Spleen (tissue), 11 donors: Measurements from ENCODE around the gene MIS12. TPM values are rescaled to one million over a fixed set of nuclear protein-coding genes. Genes with fewer than 3 reads are reported as not detected.

Source experiments
- DNase-seq: peaks from one replicate; pipeline ENCODE4 v3.0.0-alpha.2; 2020
- H3K27ac ChIP-seq, 8 donors: fragments of 200-600 bp; sonication (generic) in 7 of 8; 1 replicate in 4 of 8; 2 replicates in 4 of 8; pipeline versions ENCODE4 v1.5.0 to v1.8.0; 2016 to 2021; ENCODE audit warnings: inconsistent platforms in 4 of 8, mild to moderate bottlenecking in 4 of 8, moderate library complexity in 1 of 8
- H3K27me3 ChIP-seq, 7 donors: fragments of 200-600 bp; sonication (generic) in 6 of 7; replicated peaks in 1 of 7; 1 replicate in 4 of 7; 2 replicates in 3 of 7; pipeline versions ENCODE4 v1.5.0 to v1.8.0; 2016 to 2021; ENCODE audit warnings: inconsistent platforms in 3 of 7, mild to moderate bottlenecking in 1 of 7
- H3K36me3 ChIP-seq, 6 donors: fragments of 200-600 bp; sonication (generic) in 5 of 6; 1 replicate in 4 of 6; 2 replicates in 2 of 6; pipeline versions ENCODE4 v1.5.0 to v1.8.0; 2016 to 2021; ENCODE audit warnings: inconsistent platforms in 2 of 6
- H3K4me1 ChIP-seq, 6 donors: fragments of 200-600 bp; sonication (generic) in 5 of 6; 1 replicate in 3 of 6; 2 replicates in 3 of 6; pipeline versions ENCODE4 v1.5.0 to v1.8.0; 2016 to 2021; ENCODE audit warnings: inconsistent platforms in 3 of 6
- H3K4me3 ChIP-seq, 8 donors: fragments of 200-600 bp; sonication (generic) in 7 of 8; 1 replicate in 4 of 8; 2 replicates in 4 of 8; pipeline versions ENCODE4 v1.5.0 to v1.8.0; 2016 to 2021; ENCODE audit warnings: inconsistent platforms in 4 of 8, mild to moderate bottlenecking in 4 of 8, moderate library complexity in 2 of 8
- H3K9me3 ChIP-seq, 8 donors: fragments of 200-600 bp; sonication (generic) in 7 of 8; 1 replicate in 4 of 8; 2 replicates in 4 of 8; pipeline versions ENCODE4 v1.5.0 to v1.8.0; 2016 to 2021; ENCODE audit warnings: inconsistent platforms in 4 of 8
- CTCF ChIP-seq, 11 experiments: fragments of 200-600 bp in 7 of 11; fragments of 450-650 bp in 4 of 11; sonication (generic) in 4 of 11; IDR thresholded peaks in 8 of 11; conservative IDR thresholded peaks in 3 of 11; 1 replicate in 7 of 11; 2 replicates in 4 of 11; pipeline versions ENCODE4 v1.4.0 to v1.8.0; 2016 to 2021; ENCODE audit warnings: antibody characterized with exemption in 11 of 11, inconsistent platforms in 4 of 11, mild to moderate bottlenecking in 1 of 11
- POLR2A ChIP-seq, 3 donors: fragments of 450-650 bp; IDR thresholded peaks; one replicate each; pipeline ENCODE4 v1.5.1; 2017; ENCODE audit warnings: antibody characterized with exemption in 3 of 3, mild to moderate bottlenecking in 1 of 3
- POLR2AphosphoS5 ChIP-seq, 3 donors: sonication (generic); formaldehyde crosslinking; IDR thresholded peaks; one replicate each; pipeline ENCODE4 v1.5.1; 2017; ENCODE audit warnings: antibody characterized with exemption in 3 of 3
- WGBS, 5 donors: extraction: QIAGEN DNeasy Blood & Tissue Kit in 3 of 5; methylation state at CpG; one replicate each; pipeline versions ENCODE4 v1.1.5 to v1.1.7; 2013 to 2018; 5-methylcytosine and 5-hydroxymethylcytosine counted together
- intact Hi-C: fragments of 100-400 bp; cut with DNase I; formaldehyde crosslinking; loops from one replicate; pipeline ENCODE4 v1.15.0; 2023; ENCODE audit warnings: low total_unique reads
- polyA plus RNA-seq, 3 donors: library from polyadenylated mRNA; stranded (reverse); fragments of 200-250 nt; gene quantifications; one replicate each; pipeline ENCODE4 v1.2.1, GENCODE V29; 2013
- total RNA-seq, 7 donors: library from RNA; depleted of rRNA in 3 of 7; stranded (reverse); fragments of >200 nt in 3 of 7; fragmentation: NEBNext Ultra II Directional in 4 of 7; extraction: Animal tissue kit (Norgen Biotek cat#: 25700) in 4 of 7; gene quantifications; one replicate each; pipeline versions ENCODE4 v1.1.0 to v1.2.1, GENCODE V29; 2016 to 2021
- donor health status: healthy with polysubstance abuse.
- donor health status: DM: no; HTN: no; CAD: no; lungs with moderate emphysema.
- donor health status: DM: no; HTN: no; CAD: no.
- donor health status: Bipolar disorder and iron deficiency.
- donor health status: healthy.
- donor health status: DM: no; HTN: no; CAD: no.
- donor health status: DM: yes; HTN: yes; CAD: no.

MIS12 gene
- total and polyA plus RNA-seq, 10 donors: 15.5 to 46.3 (median 20.5) TPM

GRCh38 chr17:5481451-5481850 lies 4.9 kb upstream of the MIS12 start:
- no peak for DNase-seq
- no peak for TF ChIP-seq CTCF (IDR thresholded peaks at IDR 0.05 in 8 of 11, conservative IDR thresholded peaks at IDR 0.05 in 3 of 11)
- no peak for TF ChIP-seq POLR2AphosphoS5 (IDR thresholded peaks at IDR 0.05)
- TF ChIP-seq POLR2A (IDR thresholded peaks at IDR 0.05): no peak

GRCh38 chr17:5485270-5486205 lies 828 bp upstream of the MIS12 start, which contains the start of gene DERL2:
Gene DERL2 (minus strand): TSS chr17:5486178. CDS start chr17:5486161, 17 bp downstream.
- Histone ChIP-seq H3K4me3 (peak within 1 kb of the TSS; percentile 85 to 97 (median 93)), H3K36me3 (peaks cover 3 to 71% (median 63%) of the 10 kb centered on the region in 6 donors), H3K27ac (peak within 1 kb of the TSS; percentile 93 to 100 (median 99)), H3K27me3 (no peaks in the 10 kb centered on the region), H3K9me3 (no peaks in the 10 kb centered on the region), H3K4me1 (peaks cover 21 to 77% (median 47%) of the 10 kb centered on the region in 6 donors)
- no peak for DNase-seq
- TF ChIP-seq POLR2AphosphoS5 (IDR thresholded peaks at IDR 0.05) (peak in 1 of 3 donors; percentile 0), POLR2A (IDR thresholded peaks at IDR 0.05) (peak in 1 of 3 donors; percentile 18), CTCF (IDR thresholded peaks at IDR 0.05 in 8 of 11, conservative IDR thresholded peaks at IDR 0.05 in 3 of 11) (no peak)
- WGBS, 5 donors: 5 to 7% (median 6%) methylated on average over 19 to 29 of the region's 29 CpGs
- intact Hi-C loops: no loop called here

More at GRCh38 chr17:5481451-5481850, 4.9 kb upstream of the MIS12 start:
- Histone ChIP-seq H3K27ac (no peak overlapping the region), H3K36me3 (peaks cover 4 to 85% (median 81%) of the 10 kb centered on the region in 6 donors), H3K9me3 (no peaks in the 10 kb centered on the region), H3K4me1 (peaks cover 10 to 68% (median 34%) of the 10 kb centered on the region in 6 donors), H3K4me3 (no peak overlapping the region), H3K27me3 (no peaks in the 10 kb centered on the region)
- intact Hi-C loops: no loop called here
- WGBS, 5 donors: 95 to 99% (median 97%) methylated on average over 4 of the region's 4 CpGs

GRCh38 chr17:5488752-5489151 lies 2.4 kb downstream of the MIS12 start:
- Histone ChIP-seq H3K4me1 (peaks cover 21 to 47% (median 38%) of the 10 kb centered on the region in 6 donors), H3K27ac (no peak overlapping the region), H3K27me3 (no peaks in the 10 kb centered on the region), H3K4me3 (no peak overlapping the region), H3K36me3 (peaks cover 3 to 43% (median 34%) of the 10 kb centered on the region in 6 donors), H3K9me3 (no peaks in the 10 kb centered on the region)
- 84 to 91% (median 87%) methylated on average over 8 of the region's 8 CpGs for WGBS, 5 donors
- DNase-seq: no peak
- intact Hi-C loops: no loop called here
- TF ChIP-seq CTCF (IDR thresholded peaks at IDR 0.05 in 8 of 11, conservative IDR thresholded peaks at IDR 0.05 in 3 of 11): no peak
- TF ChIP-seq POLR2AphosphoS5 (IDR thresholded peaks at IDR 0.05): no peak
- TF ChIP-seq POLR2A (IDR thresholded peaks at IDR 0.05): no peak

GRCh38 chr17:5492970-5493369 lies 6.6 kb downstream of the MIS12 start:
- Histone ChIP-seq H3K36me3 (peaks cover 3 to 31% (median 24%) of the 10 kb centered on the region in 6 donors), H3K9me3 (no peaks in the 10 kb centered on the region), H3K27ac (no peak overlapping the region), H3K27me3 (no peaks in the 10 kb centered on the region), H3K4me1 (peaks cover 2 to 15% (median 7%) of the 10 kb centered on the region in 6 donors), H3K4me3 (no peak overlapping the region)
- DNase-seq: no peak
- WGBS, 5 donors: 92 to 100% (median 94%) methylated on average over 2 of the region's 2 CpGs
- intact Hi-C loops: no loop called here
- TF ChIP-seq POLR2A (IDR thresholded peaks at IDR 0.05) (no peak), POLR2AphosphoS5 (IDR thresholded peaks at IDR 0.05) (no peak), CTCF (IDR thresholded peaks at IDR 0.05 in 8 of 11, conservative IDR thresholded peaks at IDR 0.05 in 3 of 11) (no peak)
